BLaER1 (cell line): Measurements from ENCODE around the gene NOTCH2.
"Not testable (repeated sequence)": the region's sequence is repeated elsewhere in the genome, so short reads cannot be mapped to it uniquely, and the experiment has no call there.

Source experiments
- H3K27ac ChIP-seq: shearing (Covaris generic); formaldehyde crosslinking; 2 replicates; pipeline ENCODE4 v1.8.1; 2022
- H3K27me3 ChIP-seq: shearing (Covaris generic); formaldehyde crosslinking; 2 replicates; pipeline ENCODE4 v1.8.1; 2022
- H3K36me3 ChIP-seq: shearing (Covaris generic); formaldehyde crosslinking; 2 replicates; pipeline ENCODE4 v1.8.1; 2022
- H3K4me1 ChIP-seq: shearing (Covaris generic); formaldehyde crosslinking; 2 replicates; pipeline ENCODE4 v1.8.1; 2022
- H3K4me2 ChIP-seq: shearing (Covaris generic); formaldehyde crosslinking; 2 replicates; pipeline ENCODE4 v1.8.1; 2022
- H3K4me3 ChIP-seq: shearing (Covaris generic); formaldehyde crosslinking; 2 replicates; pipeline ENCODE4 v1.8.1; 2022
- H3K9ac ChIP-seq: shearing (Covaris generic); formaldehyde crosslinking; 2 replicates; pipeline ENCODE4 v1.8.1; 2022
- H3K9me3 ChIP-seq: shearing (Covaris generic); formaldehyde crosslinking; 2 replicates; pipeline ENCODE4 v1.8.1; 2022
- H4K20me1 ChIP-seq: shearing (Covaris generic); formaldehyde crosslinking; 2 replicates; pipeline ENCODE4 v1.8.1; 2022
- Cebpa-rat ChIP-seq: shearing (Covaris generic); IDR thresholded peaks from 2 replicates; pipeline ENCODE4 v1.8.1; 2022

The NOTCH2 gene

DNA sequence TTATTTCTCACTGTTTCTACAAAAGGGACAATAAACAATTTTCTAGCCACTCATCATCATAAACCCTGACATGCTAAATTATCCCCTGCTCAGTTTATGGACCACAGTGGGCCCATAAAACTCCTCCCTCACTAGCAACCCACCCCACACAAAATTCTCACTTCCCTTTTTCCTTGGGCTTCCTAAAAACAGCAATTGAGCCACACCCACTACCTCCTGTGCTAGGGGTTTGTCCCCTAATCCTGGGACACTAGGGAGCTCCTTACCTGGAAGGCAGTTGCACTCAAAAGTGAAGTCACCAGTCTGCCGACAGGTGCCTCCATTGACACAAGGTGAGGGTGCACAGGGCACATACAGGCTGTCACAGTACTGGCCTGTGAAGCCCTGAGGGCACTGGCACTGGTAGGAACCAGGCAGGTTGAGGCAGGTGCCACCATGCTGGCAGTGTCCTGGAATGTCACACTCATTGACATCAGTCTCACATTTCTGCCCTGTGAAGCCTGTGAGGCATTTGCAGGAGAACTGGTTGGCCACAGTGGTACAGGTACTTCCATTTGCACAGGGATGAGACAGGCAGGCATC is 72.6 kb downstream of the NOTCH2 start:
- not testable (repeated sequence) for H3K4me1 ChIP-seq, H3K9me3 ChIP-seq, H3K4me2 ChIP-seq, H3K9ac ChIP-seq, H3K27me3 ChIP-seq, H3K4me3 ChIP-seq, H4K20me1 ChIP-seq, H3K27ac ChIP-seq
- H3K36me3 ChIP-seq = peaks cover 13% of the 10 kb centered on the region

DNA sequence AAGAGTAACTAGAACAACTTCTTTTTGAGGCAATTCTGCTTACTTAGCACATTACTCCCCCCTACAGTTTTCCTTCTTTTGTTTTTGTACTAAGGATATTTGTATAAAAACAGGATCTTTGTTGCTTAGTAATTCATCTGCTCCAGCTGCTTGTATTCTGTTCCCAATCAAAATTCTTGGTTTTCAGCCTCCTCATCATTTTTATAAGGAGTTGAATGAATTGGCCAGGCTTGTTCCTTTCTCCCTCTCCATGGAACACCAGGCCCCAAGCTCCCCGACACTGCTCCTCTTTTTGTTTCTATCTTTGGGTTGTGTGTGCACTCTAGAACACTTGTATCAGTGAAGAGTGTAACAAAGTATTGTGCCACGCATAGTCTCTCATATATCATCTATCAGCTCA is 73.5 kb downstream of the NOTCH2 start:
- not testable (repeated sequence) for H3K36me3 ChIP-seq, H3K9ac ChIP-seq, H3K9me3 ChIP-seq, H3K4me1 ChIP-seq, H3K4me3 ChIP-seq, H4K20me1 ChIP-seq, H3K27me3 ChIP-seq, H3K27ac ChIP-seq, H3K4me2 ChIP-seq

DNA sequence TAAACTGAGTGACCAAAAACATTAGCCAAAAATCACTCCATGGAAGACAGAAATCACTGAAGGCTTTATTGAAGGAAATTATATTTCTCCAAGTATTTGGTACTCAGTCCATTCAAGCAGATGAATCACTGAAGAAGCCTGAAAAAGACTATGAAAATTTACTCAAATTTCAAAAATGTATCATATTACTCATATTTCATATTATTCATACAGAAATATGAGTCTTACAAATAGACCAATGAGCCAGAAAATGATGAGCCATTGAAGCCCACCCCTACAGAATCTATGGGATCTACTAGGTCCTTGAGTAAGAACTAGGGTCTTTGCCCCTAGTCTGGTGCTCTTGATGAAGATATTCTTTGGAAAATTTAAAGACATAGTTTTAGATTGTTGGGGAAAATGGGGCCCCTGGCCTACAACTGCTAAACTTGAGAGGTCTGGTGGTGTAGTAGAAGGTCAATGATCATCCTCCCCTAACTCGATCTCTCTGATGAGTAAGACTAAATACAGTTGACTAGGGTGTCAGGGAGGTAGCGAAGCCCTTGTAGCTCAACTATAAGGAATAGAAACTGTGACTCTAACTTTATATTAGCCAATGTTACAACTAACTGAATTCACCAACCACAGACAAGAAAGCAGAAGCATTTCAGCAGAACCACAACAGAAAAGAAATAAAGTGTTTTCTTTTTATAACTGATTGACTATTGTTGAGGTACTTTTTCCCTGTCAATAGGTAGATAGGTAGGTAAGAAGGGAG is 81.0 kb downstream of the NOTCH2 start:
- no peak for TF ChIP-seq Cebpa-rat
- Histone ChIP-seq H3K9me3 (no peaks in the 10 kb centered on the region), H3K4me3 (no peak overlapping the region), H3K4me2 (peak overlapping the region; percentile 1; the same call in 1 of the 2 replicates), H3K9ac (no peak overlapping the region), H3K27me3 (no peaks in the 10 kb centered on the region), H3K36me3 (peaks cover 27% of the 10 kb centered on the region), H4K20me1 (no peaks in the 10 kb centered on the region), H3K4me1 (peaks cover 11% of the 10 kb centered on the region), H3K27ac (no peak overlapping the region)

DNA sequence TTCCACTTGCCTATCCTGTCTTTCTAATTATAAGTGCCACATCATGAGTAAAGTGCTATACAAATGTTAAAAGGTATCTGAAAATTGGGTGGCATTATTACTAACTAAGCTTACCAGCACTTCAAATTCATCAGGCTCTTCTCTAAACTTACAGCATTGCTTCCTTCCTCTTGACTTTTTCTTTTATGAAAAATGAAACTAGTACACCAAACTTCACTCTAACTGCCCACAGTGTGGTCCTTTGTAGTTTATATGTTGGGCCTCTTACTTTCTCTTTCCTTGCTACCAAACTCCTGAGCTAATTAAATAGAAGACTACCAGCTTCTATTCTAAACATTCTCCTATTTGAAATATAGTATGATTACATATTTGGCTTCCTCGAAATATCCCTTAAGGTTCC is 81.8 kb downstream of the NOTCH2 start:
- TF ChIP-seq Cebpa-rat = no peak
- Histone ChIP-seq H3K4me3 (no peak overlapping the region), H3K27ac (no peak overlapping the region), H4K20me1 (no peaks in the 10 kb centered on the region), H3K9ac (no peak overlapping the region), H3K36me3 (peaks cover 32% of the 10 kb centered on the region), H3K4me1 (peaks cover 11% of the 10 kb centered on the region), H3K4me2 (peak overlapping the region; percentile 1; the same call in 1 of the 2 replicates), H3K9me3 (no peaks in the 10 kb centered on the region), H3K27me3 (no peaks in the 10 kb centered on the region)

DNA sequence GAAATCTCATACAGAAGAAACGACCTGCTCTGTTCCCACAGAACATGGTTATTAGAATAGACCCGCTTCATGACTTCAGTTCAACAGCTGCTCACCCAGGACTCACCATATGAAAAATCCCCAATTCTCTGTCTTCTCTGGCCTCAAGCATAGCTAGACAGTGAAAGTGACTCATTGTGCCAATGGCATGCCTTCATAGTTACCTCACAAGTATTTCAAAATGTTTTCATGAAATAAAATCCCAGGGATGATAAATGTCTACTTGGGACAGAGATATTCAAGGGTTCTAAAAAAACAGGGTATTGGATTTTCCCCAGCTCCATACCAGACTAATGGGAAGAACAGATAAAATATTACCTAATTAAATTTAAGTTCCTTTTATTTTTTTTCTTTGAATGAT is 82.3 kb downstream of the NOTCH2 start:
- Histone ChIP-seq H3K27ac (no peak overlapping the region), H3K4me3 (no peak overlapping the region), H4K20me1 (no peaks in the 10 kb centered on the region), H3K9ac (no peak overlapping the region), H3K36me3 (peaks cover 36% of the 10 kb centered on the region), H3K27me3 (no peaks in the 10 kb centered on the region), H3K4me2 (no peak overlapping the region), H3K4me1 (peaks cover 11% of the 10 kb centered on the region), H3K9me3 (no peaks in the 10 kb centered on the region)
- TF ChIP-seq Cebpa-rat = no peak

DNA sequence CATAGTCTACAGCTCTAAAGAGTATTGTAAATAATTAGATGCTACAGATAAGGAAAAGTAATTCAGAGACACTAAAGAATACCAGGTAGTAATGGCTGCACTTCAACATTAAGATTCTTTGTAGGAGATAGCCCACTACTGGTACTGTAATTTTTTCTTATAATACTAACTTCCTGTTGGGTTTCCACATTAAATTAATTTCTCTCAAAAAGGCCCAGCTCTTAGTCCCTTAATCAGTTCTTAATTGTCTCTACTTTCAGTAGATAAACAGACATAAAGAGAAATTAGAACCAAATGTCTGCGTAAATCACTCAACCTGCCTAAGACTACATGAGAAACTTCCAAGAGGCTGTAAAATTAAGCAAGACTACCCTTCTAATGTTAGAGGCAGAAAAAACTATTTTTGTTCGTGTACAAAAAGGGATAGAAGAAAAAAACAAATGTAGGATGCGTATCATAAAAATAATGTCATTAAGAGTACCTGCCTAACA is 83.4 kb downstream of the NOTCH2 start:
- no peak overlapping the region for H3K4me3 ChIP-seq
- H3K4me1 ChIP-seq = peaks cover 11% of the 10 kb centered on the region
- no peaks in the 10 kb centered on the region for H3K27me3 ChIP-seq
- no peaks in the 10 kb centered on the region for H3K9me3 ChIP-seq
- H4K20me1 ChIP-seq = no peaks in the 10 kb centered on the region
- no peak overlapping the region for H3K27ac ChIP-seq
- no peak overlapping the region for H3K9ac ChIP-seq
- H3K36me3 ChIP-seq = peaks cover 43% of the 10 kb centered on the region
- no peak for TF ChIP-seq Cebpa-rat
- H3K4me2 ChIP-seq = no peak overlapping the region

DNA sequence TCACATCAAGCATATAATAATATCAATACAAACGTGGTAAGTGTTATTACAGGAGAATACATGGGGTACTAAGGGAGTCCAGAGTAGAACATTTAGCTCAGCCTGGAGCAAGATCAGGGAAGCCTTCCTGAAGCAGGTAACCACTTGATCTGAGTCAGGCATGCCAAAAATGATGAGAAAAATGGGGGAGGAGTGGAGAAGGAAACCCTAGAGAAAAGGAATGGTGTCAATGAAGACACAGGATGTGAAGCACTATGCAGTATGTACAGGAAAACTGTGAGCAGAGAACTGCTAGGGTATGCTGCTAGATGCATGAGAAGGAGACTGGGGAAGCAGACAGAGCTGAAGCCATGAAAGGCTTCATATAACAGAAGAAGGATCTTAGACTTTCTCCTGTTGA is 84.7 kb downstream of the NOTCH2 start:
- Histone ChIP-seq H3K27ac (no peak overlapping the region), H3K4me1 (peaks cover 11% of the 10 kb centered on the region), H3K36me3 (peaks cover 55% of the 10 kb centered on the region), H3K4me3 (no peak overlapping the region), H3K27me3 (no peaks in the 10 kb centered on the region), H3K4me2 (no peak overlapping the region), H3K9ac (no peak overlapping the region), H3K9me3 (no peaks in the 10 kb centered on the region), H4K20me1 (no peaks in the 10 kb centered on the region)
- no peak for TF ChIP-seq Cebpa-rat

DNA sequence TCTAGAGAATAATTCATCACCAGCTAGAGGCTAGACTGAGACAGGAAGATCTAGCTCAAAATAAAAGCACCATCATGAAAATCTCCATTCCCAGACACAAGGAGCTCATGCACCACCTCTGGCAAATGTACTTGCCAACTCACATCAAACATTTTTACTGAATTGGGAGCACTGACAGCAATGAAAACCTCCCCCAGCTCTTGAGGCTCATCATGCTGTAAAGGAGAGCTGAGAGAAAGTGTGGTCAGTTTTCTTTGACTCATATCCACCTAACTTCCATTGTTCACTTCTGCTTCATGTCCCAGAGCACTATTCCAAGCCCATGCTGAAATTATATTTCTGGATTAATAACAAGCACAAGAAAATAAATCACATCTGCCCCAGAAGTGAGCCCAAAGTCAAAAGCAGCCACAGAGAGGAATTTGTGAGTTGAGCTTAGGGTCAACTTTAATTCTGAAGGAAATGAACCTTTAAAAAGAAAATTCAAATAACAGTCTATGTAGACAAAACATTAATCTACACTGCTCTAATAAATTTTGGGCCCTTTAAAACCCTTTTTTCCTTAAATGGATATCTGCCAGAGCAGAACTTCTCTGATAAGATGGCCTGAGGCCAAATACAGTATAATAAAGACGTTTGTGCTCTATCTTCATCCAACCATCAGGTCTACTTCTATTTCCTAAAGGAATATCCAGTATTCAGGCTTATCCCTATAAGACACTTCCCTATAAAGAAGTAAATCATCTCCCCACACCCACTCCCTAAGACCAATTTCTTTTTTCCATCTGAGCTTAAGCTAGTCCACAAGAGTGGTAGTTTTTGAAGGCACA is 87.3 kb downstream of the NOTCH2 start:
- Histone ChIP-seq H3K4me3 (no peak overlapping the region), H4K20me1 (no peaks in the 10 kb centered on the region; the same call in 1 of the 2 replicates), H3K27me3 (no peaks in the 10 kb centered on the region), H3K9me3 (no peaks in the 10 kb centered on the region), H3K27ac (no peak overlapping the region), H3K4me1 (no peaks in the 10 kb centered on the region), H3K4me2 (no peak overlapping the region), H3K9ac (no peak overlapping the region), H3K36me3 (peaks cover 63% of the 10 kb centered on the region)
- no peak for TF ChIP-seq Cebpa-rat

DNA sequence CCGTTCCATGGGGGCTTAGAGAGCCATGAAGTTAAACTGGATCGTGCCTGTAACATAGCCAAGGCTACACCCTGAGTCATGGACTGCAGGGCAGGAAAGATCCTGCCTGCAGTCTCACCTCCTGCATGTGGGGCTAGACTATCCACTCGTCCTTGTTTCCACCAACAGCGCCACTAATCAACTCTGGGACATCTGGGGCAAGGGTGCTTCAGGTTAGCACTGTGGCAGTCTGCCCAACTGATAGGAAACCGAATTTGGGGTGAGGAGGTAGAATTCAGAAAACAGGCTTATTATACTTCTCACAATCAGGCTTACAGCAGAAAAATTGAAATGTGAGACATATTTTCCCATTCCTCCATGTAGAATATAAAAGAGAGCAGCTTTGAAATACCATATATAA is 88.0 kb downstream of the NOTCH2 start:
- Histone ChIP-seq H3K4me2 (no peak overlapping the region), H3K4me1 (no peaks in the 10 kb centered on the region), H3K4me3 (no peak overlapping the region), H3K27me3 (no peaks in the 10 kb centered on the region), H3K36me3 (peaks cover 56% of the 10 kb centered on the region), H4K20me1 (no peaks in the 10 kb centered on the region; the same call in 1 of the 2 replicates), H3K9ac (no peak overlapping the region), H3K9me3 (no peaks in the 10 kb centered on the region), H3K27ac (no peak overlapping the region)
- TF ChIP-seq Cebpa-rat = no peak

DNA sequence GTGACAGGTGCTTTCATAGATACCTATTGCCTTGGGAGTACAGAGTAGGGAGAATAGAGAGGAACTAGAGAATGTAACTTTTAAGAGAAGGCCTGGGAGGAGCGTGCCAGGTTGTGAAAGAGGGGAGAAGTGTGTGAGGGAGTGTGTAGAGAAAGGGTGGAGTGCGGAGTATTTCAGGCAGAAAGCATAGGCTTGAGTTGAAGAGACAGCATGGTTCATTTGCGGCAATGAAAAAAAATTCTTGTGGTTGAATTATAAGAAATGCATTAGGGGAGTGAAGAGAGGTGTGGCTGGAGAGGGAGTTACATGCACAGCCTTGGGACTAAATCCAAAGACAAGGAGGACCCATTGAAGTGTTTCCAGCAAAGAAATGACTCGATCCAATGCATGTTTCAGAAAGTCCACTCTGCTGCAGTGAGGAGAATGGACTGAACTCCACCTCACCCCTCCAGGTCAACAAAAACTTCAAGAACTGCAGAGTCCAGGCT is 91.4 kb downstream of the NOTCH2 start:
- no peak overlapping the region for H3K4me2 ChIP-seq
- H3K4me3 ChIP-seq = no peak overlapping the region
- peaks cover 9% of the 10 kb centered on the region; the same call in 1 of the 2 replicates for H4K20me1 ChIP-seq
- no peaks in the 10 kb centered on the region for H3K27me3 ChIP-seq
- H3K4me1 ChIP-seq = no peaks in the 10 kb centered on the region
- H3K27ac ChIP-seq = no peak overlapping the region
- H3K36me3 ChIP-seq = peaks cover 59% of the 10 kb centered on the region
- H3K9me3 ChIP-seq = no peaks in the 10 kb centered on the region
- H3K9ac ChIP-seq = no peak overlapping the region
- TF ChIP-seq Cebpa-rat = no peak

DNA sequence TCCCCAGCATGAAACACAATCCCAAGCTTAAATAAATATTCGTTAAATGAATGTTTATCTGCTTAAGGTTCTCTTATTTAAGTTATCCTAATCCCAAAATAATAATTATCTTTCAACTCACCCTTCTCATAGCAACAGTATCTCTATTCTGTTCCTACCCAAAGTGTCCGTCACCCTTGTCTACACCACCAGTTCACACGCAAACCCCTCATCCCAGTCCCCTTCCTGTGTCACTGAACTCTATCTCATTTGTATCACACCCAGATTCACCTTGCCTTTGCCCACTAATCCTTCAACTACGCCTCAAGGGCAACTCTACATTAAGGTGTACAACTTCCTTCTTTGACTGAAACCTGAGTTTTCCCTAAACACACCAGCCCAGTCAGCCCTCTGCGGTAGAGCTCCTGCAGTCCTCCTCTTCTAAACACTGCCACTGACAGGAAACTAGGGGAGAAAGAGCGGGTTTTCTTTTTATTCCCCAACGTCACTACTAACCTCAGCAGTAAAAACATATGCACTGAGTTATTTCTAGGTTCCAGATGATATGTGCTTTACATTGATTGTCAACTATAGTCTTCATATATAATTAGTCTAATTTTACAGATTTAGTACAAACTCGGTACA is 92.2 kb downstream of the NOTCH2 start:
- not testable (repeated sequence) for H3K9ac ChIP-seq, H3K4me2 ChIP-seq, H3K9me3 ChIP-seq, H3K4me1 ChIP-seq, H3K4me3 ChIP-seq, H4K20me1 ChIP-seq, H3K27me3 ChIP-seq, H3K27ac ChIP-seq
- peaks cover 62% of the 10 kb centered on the region for H3K36me3 ChIP-seq

DNA sequence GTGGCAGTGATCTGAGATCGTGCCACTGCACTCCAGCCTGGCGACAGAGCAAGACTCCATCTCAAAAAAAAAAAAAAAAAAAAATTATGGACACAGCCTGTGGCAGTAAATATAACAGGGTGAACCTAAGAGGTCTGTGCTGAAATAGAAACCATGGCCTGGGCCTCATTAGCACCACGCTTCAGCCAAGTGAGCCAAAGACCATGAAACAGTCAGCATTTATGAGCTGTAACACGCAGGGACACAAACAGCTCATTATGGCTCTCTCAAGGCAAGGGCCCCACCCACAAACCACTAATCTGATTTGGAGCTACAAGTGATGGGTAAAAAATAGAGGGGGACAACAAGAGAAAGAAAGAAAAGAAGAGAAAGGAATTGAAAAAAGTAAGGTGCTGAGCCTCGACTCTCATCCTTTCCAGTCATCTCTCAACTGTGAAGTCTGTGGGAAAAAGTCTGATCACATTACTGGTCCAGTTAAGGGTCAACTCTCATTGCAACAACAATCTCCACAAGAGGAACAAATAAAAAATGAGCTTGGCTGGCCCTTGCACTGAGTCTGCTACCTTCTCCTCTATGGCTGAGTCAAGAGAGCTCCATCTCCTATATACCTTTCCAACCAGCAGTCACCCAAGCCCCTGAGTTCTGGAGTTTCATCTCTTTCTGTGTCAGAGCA is 93.7 kb downstream of the NOTCH2 start:
- peaks cover 64% of the 10 kb centered on the region for H3K36me3 ChIP-seq
- H3K27ac ChIP-seq, H3K9me3 ChIP-seq, H4K20me1 ChIP-seq, H3K4me1 ChIP-seq, H3K4me2 ChIP-seq, H3K4me3 ChIP-seq, H3K27me3 ChIP-seq, H3K9ac ChIP-seq: not testable (repeated sequence)
